Measurements from ENCODE around the gene UCKL1.

Gene UCKL1

DNA sequence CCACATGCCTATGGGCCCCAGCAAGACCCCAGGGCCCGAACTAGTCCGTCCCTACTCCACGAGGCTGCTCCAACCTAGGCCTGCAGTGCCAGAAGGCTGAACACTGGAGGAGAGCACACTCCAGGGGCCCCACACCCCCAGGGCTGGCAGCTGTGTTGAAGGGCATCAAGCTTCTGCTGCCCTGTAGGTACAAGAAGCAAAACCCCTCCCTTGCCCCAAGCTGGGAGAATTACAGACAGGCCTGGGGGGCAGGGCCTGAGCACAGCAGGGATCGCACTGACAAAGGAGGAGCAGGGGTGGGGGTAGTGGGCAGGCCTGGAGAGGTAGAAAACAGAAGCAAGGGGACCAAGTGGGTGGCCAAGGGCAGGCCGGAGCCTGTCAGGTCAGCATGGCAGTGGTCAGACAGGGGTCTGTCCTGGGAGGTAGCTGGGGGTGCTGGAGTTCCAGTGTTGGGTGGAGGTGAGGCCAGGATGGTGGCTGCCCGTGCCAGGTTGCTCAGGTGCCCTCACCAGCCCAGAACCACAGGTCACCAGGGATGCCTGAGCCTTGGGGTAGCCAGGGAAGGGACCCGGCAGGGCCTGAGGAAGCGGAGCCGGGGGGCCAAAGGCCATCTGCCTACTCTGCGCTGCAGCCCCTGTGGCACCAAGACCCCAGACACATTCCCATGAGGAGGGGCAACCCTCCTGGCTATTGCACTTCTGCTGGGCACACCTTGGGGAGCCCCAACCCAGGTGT lies 2.9 kb upstream of the UCKL1 start:
- DNase-seq: no peak

GRCh38 chr20:63958471-63958870 lies 2.3 kb upstream of the UCKL1 start:
- DNase-seq: no peak

DNA sequence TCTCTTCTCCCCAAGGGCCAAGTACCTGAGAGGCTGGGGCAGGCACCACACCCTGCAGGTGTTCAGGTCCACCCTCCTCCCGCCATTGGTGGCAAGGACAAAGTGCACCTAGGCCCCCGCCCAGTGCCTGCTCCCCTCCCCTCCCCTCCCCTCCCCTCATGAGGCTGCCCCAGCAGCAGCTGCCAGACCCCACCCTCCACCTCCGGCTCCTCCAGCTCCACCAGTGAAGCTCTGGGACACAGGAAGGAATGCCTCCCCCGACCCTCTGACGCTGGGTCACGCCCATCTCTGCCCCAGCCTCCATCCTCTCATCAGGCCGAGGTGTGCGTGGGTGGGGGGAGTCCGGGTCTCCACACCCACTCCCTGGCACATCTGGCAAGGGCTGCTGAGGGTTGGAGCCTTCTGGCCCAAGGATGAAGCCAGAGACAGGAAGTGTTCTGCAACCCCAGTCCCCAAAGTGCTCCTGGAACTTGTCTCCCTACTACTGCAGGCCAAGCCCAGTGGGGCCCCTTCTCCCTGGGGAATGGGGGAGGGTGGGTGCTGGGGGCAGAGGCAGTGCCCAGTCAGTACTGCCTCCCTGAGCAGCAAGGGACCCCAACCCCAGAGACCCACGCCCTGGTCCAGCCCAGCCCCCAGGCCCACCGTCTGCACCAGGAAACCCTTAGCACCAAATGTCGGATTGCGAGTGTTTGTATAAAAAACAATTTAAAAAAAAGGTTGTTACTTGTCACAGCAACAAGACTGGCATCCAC lies 1.6 kb upstream of the UCKL1 start:
- DNase-seq: no peak

DNA sequence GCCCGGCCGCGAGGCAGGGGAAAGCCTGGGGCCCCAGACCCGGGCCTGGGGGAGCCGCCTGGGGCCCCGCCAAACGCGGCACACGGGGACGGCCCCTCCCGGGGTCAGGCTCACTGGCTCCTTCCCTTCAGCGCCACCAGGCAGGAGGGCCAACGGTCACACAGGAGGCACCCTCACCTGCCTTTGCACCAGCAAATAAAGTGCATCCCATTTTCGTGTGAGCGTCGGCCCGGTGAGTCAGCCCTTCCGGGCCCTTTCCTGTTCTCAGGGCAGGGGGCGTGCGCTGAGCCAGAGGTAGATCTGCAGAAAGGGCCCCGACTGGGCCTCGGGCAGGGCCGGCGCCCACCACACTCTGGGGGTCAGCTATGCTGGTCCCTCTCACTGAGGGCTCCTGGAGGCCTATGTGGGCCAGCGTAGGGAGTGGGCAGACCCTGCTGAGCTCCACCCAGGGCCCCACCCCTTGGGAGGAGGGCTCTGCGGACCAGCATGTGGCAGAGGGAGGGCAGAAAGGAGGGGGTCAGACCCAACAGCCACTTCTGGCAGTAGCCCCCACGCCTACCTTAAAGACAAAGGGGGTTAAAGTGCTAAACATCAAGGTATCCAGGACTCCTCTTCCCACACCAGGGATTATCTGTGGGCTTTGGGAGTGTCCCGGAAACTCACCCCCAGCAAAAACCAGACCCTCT lies 931 bp upstream of the UCKL1 start:
- peak; percentile 35 for DNase-seq

DNA sequence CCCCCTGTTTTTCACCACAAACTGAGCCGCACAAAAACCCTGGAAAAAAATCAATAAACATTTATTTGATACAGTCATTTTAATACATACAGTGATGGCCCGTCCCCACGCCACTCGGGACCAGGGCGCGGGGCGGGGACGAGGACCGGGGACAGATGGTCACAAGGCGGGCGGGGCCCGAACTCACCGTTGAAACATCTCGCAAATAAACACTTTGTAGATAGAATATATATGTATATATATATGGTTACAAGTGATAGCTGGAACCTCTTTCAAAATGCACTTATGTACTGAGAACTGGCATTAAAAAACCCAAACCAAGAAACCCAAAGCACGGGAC lies 418 bp upstream of the UCKL1 start:
- no peak for DNase-seq

DNA sequence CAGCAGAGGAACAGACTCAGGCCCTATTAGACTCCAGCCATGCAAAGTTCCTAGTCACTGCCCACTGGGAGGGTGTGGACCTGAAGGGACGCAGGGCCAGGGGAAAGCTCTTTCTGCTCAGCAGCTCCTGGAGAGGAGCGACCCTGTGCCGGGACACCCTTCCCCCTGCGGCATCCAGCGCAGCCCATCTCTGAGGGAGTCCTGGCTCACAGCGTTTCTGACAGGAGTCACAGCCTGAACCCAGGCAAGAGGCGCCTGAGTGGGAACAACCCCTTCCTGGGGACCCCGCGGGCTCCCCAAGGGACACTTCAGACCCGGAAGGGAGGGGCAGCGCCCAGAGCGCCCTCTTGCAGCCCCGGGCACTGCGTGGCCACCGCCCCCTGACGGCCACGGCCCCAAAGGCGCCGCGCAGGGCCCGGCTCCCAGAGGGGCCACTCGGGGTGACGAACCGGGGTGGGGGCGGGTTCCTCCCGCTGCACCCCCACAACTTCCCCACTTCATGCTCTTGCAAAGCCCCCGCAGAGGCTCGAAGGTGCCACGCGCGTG lies 862 bp downstream of the UCKL1 start:
- DNase-seq: no peak

DNA sequence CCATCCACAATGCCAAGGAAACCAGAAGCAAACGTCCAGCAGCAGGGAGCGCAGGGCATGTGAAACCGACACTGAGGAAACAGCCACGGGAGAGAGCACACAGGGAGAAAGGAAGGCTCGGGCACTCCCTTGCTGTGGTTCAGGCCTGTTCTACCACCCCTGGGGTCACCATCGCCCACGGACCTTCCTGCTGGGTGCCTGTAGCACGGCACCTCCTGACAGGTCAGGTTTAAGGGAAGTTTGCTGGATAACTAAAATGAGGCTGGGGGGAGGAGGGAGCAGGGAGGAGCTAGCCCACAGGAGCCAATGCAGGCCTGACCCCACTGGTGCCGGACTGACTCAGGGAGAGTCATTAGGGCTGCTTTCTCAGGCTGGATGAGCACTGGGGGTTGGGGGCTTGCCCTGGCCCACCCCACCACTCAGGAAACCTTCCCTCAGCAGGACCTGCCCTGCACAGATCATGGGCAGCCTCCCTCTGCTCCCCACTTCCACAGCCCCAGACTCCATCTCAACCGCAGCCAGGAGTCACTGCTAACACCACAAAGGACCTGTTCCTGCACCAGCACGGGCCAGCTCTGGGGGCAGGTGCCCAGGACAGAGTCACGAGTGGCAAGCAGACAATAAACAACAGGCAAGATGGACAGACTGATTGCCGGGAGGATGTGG lies 2.3 kb downstream of the UCKL1 start:
- no peak for DNase-seq

GRCh38 chr20:63952769-63953168 lies 3.4 kb downstream of the UCKL1 start:
- DNase-seq: no peak

DNA sequence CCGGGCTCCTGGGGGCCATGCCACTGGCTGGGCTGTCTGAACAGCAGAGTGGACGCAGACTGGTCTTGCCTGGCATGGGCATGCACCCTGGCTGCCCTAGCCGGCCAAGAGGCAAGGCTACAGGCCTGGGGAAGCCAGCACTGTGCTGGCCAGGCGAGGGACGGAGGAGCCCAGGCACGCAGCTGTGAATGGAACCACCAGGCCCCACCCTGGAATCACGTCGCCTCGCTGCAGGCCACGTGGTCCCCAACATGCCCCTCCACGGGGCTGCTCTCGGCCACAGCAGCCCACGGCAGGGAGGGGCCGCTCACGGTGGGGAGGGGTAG lies 4.0 kb downstream of the UCKL1 start:
- DNase-seq: no peak

DNA sequence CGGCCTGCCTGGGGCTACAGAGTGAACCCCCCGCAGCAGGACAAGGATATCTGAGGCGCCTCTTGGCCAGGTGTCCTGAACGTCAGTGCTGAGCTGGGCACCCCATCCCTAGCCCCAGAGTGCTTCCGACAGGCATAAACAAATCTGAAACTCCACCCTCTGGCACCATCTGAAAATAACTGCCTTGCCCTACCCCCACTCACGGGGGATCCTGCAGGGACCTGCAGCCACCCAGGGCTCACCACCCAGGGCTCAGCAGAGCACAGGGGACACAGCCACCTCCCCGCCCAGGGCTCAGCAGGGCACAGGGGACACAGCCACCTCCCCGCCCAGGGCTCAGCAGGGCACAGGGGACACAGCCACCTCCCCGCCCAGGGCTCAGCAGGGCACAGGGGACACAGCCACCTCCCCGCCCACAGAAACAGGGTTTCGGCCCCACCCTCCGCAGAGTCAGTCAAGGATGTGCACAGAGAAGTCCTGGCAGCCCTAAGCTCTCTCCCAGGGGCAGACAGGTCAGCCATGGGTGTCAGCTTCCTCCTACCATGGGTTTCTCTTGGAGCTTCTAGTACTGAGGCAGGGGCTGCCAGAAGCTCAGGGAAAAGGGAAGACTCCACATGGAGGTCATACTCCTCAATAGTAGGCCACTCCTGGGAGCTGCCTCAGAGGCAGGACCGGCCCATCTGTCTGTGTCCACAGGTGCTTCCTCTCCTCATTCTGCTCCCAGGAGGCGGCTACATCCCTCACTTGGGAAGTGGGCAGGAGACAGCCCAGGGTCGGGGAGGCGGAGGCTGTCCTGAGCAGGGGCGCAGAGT lies 4.6 kb downstream of the UCKL1 start:
- DNase-seq: no peak

DNA sequence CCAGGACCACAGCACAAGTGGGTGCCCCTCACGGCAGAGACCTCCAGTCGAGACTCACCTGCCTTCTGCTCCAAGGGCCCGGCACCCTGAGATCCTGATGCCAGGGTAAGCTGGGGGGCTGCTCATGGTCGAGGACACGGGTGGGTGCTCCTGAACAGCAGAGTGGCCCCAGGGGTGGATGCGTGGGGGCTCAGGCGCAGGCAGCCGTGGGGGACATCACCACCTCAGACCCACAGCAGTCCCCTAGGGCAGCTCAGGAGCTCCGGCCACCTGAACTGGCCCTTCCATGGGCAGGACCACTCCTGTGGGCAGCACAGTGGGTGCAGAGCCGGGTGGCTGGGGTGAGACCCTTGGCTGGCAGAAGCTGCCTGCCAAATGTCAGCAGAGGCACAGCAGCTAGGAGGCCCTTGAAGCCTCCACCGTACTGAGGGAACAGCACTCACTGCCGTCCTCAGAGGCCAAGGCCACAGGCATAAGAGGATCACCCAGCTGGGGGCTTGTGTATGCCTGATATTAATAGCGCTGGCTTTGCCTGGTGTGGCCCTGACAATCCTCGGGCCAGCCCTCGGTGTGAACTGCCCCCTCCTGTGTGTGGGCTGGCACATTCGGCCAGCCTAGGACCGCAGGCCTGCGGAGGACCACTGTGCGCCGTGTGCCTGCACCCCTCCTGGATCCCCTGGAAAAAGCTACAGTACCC lies 5.4 kb downstream of the UCKL1 start:
- no peak for DNase-seq

DNA sequence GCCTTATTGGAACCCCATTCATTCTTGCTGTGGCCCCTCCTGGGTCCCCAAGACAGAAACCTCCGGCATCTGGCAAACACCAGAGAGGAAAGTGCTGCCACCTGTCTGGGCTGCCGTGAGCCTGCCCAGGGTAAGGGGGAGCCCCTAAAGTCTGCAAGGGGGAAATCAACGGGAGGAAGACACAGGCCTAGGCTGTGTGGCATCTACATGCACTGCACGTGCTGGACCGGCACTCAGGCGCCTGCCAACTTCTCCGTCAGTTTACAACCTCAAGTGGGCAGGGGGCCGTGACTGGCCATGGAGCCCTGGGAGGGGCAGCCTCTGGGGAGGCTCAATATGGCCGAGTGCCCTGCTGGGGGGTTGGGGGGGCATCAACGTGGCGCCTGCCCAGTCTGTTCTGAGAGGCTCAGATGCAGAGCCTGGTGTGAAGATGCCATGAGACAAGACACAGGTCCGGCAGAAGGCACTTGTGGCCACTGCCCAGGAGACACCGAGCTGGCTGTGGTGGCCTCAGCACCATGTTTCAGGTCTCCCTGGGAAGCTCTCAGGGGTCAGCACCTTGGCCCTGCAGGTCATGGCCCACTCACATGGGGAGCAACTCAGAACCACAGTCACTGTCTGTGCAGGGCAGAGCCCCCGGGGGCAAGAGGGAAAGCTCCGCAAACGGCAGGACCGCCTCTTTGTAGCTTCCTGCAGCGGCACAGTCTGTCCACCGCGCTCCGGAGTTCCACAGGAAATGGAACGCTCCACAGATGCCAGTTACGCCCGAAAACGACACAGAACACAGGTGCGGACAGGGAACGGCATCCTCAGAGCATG lies 8.4 kb downstream of the UCKL1 start:
- DNase-seq: no peak

- DNase-seq: no peak
These were observed 9.1 kb downstream of the UCKL1 start for GRCh38 chr20:63946986-63947637.

- no peak for DNase-seq
These were observed 10.0 kb downstream of the UCKL1 start for GRCh38 chr20:63945921-63946920.

- DNase-seq: no peak
These were observed 11.1 kb downstream of the UCKL1 start for GRCh38 chr20:63945031-63945658.

GRCh38 chr20:63944078-63944941 lies 11.9 kb downstream of the UCKL1 start:
- DNase-seq: no peak

DNA sequence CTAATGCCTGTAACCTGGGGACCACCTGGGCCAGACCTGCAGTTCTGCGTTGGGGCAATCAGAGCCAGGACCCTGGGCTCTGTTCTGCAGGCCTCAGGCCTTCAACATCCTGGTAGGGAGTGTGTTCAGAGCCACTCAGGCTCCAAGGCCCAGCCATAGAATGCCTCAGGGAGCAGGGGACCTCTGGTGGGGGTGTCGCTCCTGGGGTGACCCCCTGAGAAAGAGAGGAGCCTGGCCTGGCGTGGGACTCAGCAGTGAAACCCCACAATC lies 12.5 kb downstream of the UCKL1 start:
- no peak for DNase-seq

Data from KG1 (cell line).